Measurements from ENCODE around the gene TBC1D2.
"Not testable (repeated sequence)": the region's sequence is repeated elsewhere in the genome, so short reads cannot be mapped to it uniquely, and the experiment has no call there.

TBC1D2 gene

DNA sequence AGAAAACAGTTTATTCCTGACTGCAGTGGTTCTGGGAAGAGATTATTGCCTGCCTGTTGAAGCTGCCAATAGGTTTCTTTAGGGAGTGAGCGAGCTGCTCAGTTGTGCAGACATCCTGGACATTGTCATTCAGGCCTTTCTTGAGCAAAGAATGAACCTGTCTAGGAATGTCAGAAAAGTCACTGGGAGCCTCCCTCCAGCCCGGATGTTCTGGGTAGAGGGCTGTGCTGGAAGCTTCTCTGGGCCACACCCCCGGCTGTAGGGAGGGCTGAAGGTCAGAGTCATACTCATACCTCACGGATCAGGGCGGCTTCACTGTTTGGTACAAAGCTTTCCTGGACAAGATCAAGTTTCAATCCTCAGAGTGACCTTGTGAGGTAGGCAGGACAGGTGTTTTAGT is 33.4 kb upstream of the TBC1D2 start:
- no peaks in the 10 kb centered on the region for H3K36me3 ChIP-seq (replicated peaks; ENCODE audit: low read depth, low read length)
- H3K27me3 ChIP-seq (ENCODE audit: low read depth, low read length) = peaks cover 29% of the 10 kb centered on the region
- no peak overlapping the region for H3K9ac ChIP-seq (ENCODE audit: low read length)
- no peak overlapping the region for H3K4me2 ChIP-seq (ENCODE audit: low read length)
- H3K27ac ChIP-seq (ENCODE audit: low read length) = no peak overlapping the region
- H4K20me1 ChIP-seq (ENCODE audit: insufficient read depth, low read length) = no peaks in the 10 kb centered on the region
- no peak overlapping the region for H2AFZ ChIP-seq (ENCODE audit: low read depth, low read length)
- no peaks in the 10 kb centered on the region for H3K79me2 ChIP-seq (ENCODE audit: low read length)
- no peaks in the 10 kb centered on the region for H3K4me1 ChIP-seq (ENCODE audit: low read length)
- TF ChIP-seq, protein P1, sequence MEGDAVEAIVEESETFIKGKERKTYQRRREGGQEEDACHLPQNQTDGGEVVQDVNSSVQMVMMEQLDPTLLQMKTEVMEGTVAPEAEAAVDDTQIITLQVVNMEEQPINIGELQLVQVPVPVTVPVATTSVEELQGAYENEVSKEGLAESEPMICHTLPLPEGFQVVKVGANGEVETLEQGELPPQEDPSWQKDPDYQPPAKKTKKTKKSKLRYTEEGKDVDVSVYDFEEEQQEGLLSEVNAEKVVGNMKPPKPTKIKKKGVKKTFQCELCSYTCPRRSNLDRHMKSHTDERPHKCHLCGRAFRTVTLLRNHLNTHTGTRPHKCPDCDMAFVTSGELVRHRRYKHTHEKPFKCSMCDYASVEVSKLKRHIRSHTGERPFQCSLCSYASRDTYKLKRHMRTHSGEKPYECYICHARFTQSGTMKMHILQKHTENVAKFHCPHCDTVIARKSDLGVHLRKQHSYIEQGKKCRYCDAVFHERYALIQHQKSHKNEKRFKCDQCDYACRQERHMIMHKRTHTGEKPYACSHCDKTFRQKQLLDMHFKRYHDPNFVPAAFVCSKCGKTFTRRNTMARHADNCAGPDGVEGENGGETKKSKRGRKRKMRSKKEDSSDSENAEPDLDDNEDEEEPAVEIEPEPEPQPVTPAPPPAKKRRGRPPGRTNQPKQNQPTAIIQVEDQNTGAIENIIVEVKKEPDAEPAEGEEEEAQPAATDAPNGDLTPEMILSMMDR (IDR thresholded peaks at IDR 0.05; ENCODE audit: low read depth, low read length) = no peak
- no peak for TF ChIP-seq EZH2phosphoT487 (IDR thresholded peaks at IDR 0.05; ENCODE audit: low read depth)
- H3K9me3 ChIP-seq (ENCODE audit: insufficient read depth, low read length) = no peaks in the 10 kb centered on the region
- H3K4me3 ChIP-seq (ENCODE audit: low read length) = no peak overlapping the region

DNA sequence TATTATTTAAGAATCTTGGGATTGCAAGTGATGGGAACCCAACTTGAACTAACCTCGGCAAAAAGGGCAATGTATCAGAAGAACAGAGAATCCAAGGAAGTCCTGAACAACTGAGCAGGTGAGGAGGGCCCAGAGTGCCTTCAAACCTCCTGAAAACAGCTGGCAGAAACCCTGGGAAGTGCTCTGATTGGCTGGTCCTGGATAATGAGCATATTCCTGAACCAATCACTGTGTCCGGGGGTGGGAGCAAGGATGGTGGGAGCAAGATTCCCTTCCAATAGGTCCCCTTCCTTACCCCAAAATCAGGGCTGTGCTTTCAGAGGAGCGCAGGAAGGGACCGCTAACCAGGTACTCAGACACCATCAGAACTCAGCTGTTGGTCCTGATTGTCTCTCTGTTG is 31.9 kb upstream of the TBC1D2 start:
- Histone ChIP-seq H3K79me2 (ENCODE audit: low read length) (no peaks in the 10 kb centered on the region), H3K4me2 (ENCODE audit: low read length) (no peak overlapping the region), H3K9ac (ENCODE audit: low read length) (no peak overlapping the region), H3K27me3 (ENCODE audit: low read depth, low read length) (peaks cover 22% of the 10 kb centered on the region), H3K4me1 (ENCODE audit: low read length) (no peaks in the 10 kb centered on the region), H3K9me3 (ENCODE audit: insufficient read depth, low read length) (no peaks in the 10 kb centered on the region), H3K36me3 (replicated peaks; ENCODE audit: low read depth, low read length) (no peaks in the 10 kb centered on the region), H4K20me1 (ENCODE audit: insufficient read depth, low read length) (no peaks in the 10 kb centered on the region), H3K4me3 (ENCODE audit: low read length) (no peak overlapping the region), H3K27ac (ENCODE audit: low read length) (no peak overlapping the region), H2AFZ (ENCODE audit: low read depth, low read length) (no peak overlapping the region)
- TF ChIP-seq EZH2phosphoT487 (IDR thresholded peaks at IDR 0.05; ENCODE audit: low read depth) = no peak
- TF ChIP-seq, protein P1 (IDR thresholded peaks at IDR 0.05; ENCODE audit: low read depth, low read length) = no peak

DNA sequence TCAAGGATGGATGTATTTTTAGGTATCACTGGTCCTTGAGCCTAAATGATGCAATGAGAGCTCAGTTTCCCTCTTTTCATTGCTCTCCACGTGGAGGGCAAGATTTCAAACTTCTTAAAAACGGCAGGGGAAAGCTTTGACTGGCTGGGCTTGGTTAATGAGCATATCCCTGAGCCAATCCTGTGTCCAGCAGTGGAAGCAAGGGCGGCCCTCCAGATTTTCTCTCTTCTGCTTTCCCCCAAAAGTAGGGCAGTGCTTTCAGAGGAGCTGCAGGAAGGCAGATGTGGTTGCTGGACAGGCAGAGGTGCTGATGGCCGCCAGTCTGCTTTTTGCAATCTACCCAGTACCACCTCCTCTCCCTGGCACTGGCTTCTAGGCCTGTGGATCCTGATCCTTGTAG is 30.0 kb upstream of the TBC1D2 start:
- no peak overlapping the region for H3K9ac ChIP-seq (ENCODE audit: low read length)

DNA sequence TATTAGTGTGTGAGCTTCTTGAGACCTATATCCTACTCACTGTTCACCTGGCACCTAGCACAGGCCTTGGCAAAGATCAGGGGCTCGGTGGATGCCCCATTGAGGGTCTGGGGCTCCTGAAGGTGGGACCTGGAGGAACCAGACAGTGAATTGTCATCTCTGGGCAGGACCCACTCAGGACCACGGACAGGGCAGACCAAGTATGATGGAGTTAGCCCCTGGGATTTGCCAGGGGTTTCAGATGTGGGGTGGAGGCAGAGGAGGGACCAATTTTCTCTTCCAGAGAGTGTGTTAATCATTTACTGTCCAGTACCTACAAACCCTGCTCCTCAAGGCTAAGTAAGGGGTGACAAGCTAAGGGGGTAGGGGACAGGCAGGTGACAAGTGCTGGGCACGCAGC is 29.3 kb upstream of the TBC1D2 start:
- H3K9ac ChIP-seq (ENCODE audit: low read length) = no peak overlapping the region
- H3K4me2 ChIP-seq (ENCODE audit: low read length) = no peak overlapping the region
- no peaks in the 10 kb centered on the region for H3K36me3 ChIP-seq (replicated peaks; ENCODE audit: low read depth, low read length)
- H3K79me2 ChIP-seq (ENCODE audit: low read length) = no peaks in the 10 kb centered on the region
- no peak overlapping the region for H2AFZ ChIP-seq (ENCODE audit: low read depth, low read length)
- H3K4me1 ChIP-seq (ENCODE audit: low read length) = no peaks in the 10 kb centered on the region
- no peak for TF ChIP-seq EZH2phosphoT487 (IDR thresholded peaks at IDR 0.05; ENCODE audit: low read depth)
- TF ChIP-seq, protein P1 (IDR thresholded peaks at IDR 0.05; ENCODE audit: low read depth, low read length) = no peak
- H3K4me3 ChIP-seq (ENCODE audit: low read length) = no peak overlapping the region
- no peaks in the 10 kb centered on the region for H3K9me3 ChIP-seq (ENCODE audit: insufficient read depth, low read length)
- H3K27me3 ChIP-seq (ENCODE audit: low read depth, low read length) = peaks cover 13% of the 10 kb centered on the region
- no peak overlapping the region for H3K27ac ChIP-seq (ENCODE audit: low read length)
- H4K20me1 ChIP-seq (ENCODE audit: insufficient read depth, low read length) = no peaks in the 10 kb centered on the region

More for the DNA sequence above, 30.0 kb upstream of the TBC1D2 start:
- Histone ChIP-seq H3K27me3 (ENCODE audit: low read depth, low read length) (peaks cover 13% of the 10 kb centered on the region), H4K20me1 (ENCODE audit: insufficient read depth, low read length) (no peaks in the 10 kb centered on the region), H3K36me3 (replicated peaks; ENCODE audit: low read depth, low read length) (no peaks in the 10 kb centered on the region), H3K79me2 (ENCODE audit: low read length) (no peaks in the 10 kb centered on the region), H3K9me3 (ENCODE audit: insufficient read depth, low read length) (no peaks in the 10 kb centered on the region), H3K4me2 (ENCODE audit: low read length) (no peak overlapping the region), H2AFZ (ENCODE audit: low read depth, low read length) (no peak overlapping the region), H3K4me1 (ENCODE audit: low read length) (no peaks in the 10 kb centered on the region), H3K4me3 (ENCODE audit: low read length) (no peak overlapping the region), H3K27ac (ENCODE audit: low read length) (no peak overlapping the region)
- TF ChIP-seq, protein P1 (IDR thresholded peaks at IDR 0.05; ENCODE audit: low read depth, low read length) = no peak

DNA sequence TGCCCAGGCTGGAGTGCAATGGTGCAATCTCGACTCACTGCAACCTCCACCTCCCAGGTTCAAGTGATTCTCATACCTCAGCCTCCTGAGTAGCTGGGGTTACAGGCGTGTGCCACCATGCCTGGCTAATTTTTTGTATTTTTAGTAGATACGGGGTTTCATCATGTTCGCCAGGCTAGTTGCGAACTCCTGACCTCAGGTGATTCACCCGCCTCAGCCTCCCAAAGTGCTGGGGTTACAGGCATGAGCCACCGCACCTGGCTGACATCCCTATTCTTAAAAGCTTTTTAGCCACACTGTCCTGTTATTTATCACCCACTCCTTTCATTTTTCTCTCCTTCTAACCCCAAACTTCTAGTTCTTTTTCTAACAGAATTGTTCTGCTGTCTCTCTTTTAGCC is 27.7 kb upstream of the TBC1D2 start:
- H3K4me2 ChIP-seq (ENCODE audit: low read length); H2AFZ ChIP-seq (ENCODE audit: low read depth, low read length); H3K4me3 ChIP-seq (ENCODE audit: low read length); H3K9ac ChIP-seq (ENCODE audit: low read length); H3K36me3 ChIP-seq (replicated peaks; ENCODE audit: low read depth, low read length); H3K9me3 ChIP-seq (ENCODE audit: insufficient read depth, low read length); H3K27ac ChIP-seq (ENCODE audit: low read length); H3K79me2 ChIP-seq (ENCODE audit: low read length); H4K20me1 ChIP-seq (ENCODE audit: insufficient read depth, low read length); H3K4me1 ChIP-seq (ENCODE audit: low read length): not testable (repeated sequence)
- H3K27me3 ChIP-seq (ENCODE audit: low read depth, low read length) = peaks cover 24% of the 10 kb centered on the region
